ENCODE results near the gene KLF6.

Gene KLF6

GRCh38 chr10:3781468-3782145 lies 3.4 kb downstream of the KLF6 start:
- H2AFZ ChIP-seq (ENCODE audit: low read depth, low read length) = no peak overlapping the region
- H4K91ac ChIP-seq (ENCODE audit: low read length) = peak overlapping the region; percentile 71
- peak overlapping the region; percentile 33 for H2BK15ac ChIP-seq (ENCODE audit: low read depth, poor library complexity, severe bottlenecking)
- H3K79me1 ChIP-seq (replicated peaks; ENCODE audit: low read length, poor library complexity, severe bottlenecking) = no peaks in the 10 kb centered on the region
- peak overlapping the region; percentile 95 for H4K8ac ChIP-seq (ENCODE audit: low read length)
- no peaks in the 10 kb centered on the region for H3K9me3 ChIP-seq (ENCODE audit: control insufficient read depth, low read length)
- H3K9ac ChIP-seq (ENCODE audit: low read length) = peak overlapping the region; percentile 100
- no peak overlapping the region for H3K23ac ChIP-seq (ENCODE audit: low read length in 2 of 2)
- H3K4ac ChIP-seq (ENCODE audit: low read depth in 1 of 2, low read length in 2 of 2) = peak overlapping the region; percentile 24 to 26
- H2AK5ac ChIP-seq (ENCODE audit: low read length, severe bottlenecking) = peak overlapping the region; percentile 63
- H3K18ac ChIP-seq (ENCODE audit: low read depth in 1 of 2, low read length in 2 of 2) = peak overlapping the region; percentile 71 to 81
- H3K4me2 ChIP-seq (ENCODE audit: low read length, poor library complexity, severe bottlenecking) = peak overlapping the region; percentile 87
- 43% methylated on average over 31 of the region's 31 CpGs for WGBS
- peaks cover 29 to 72% of the 10 kb centered on the region in 2 experiments for H3K36me3 ChIP-seq (ENCODE audit: control insufficient read depth in 1 of 2, insufficient read depth in 2 of 2, low read depth in 1 of 2, low read length in 2 of 2)
- H3K4me3 ChIP-seq (ENCODE audit: insufficient read depth in 1 of 2, low read depth in 1 of 2, low read length in 2 of 2) = peak overlapping the region; percentile 64 to 97
- H2BK12ac ChIP-seq (ENCODE audit: low read length in 2 of 2) = peak overlapping the region; percentile 21 to 60
- H3K14ac ChIP-seq (ENCODE audit: low read length in 2 of 2) = peak overlapping the region; percentile 67 to 92
- H2BK120ac ChIP-seq (ENCODE audit: low read depth, low read length) = no peak overlapping the region
- H2BK5ac ChIP-seq (ENCODE audit: low read depth, low read length, poor library complexity, severe bottlenecking) = no peak overlapping the region
- peak overlapping the region; percentile 88 for H3K27ac ChIP-seq (ENCODE audit: low read length, poor library complexity, severe bottlenecking)
- no peaks in the 10 kb centered on the region for H3K27me3 ChIP-seq (ENCODE audit: control insufficient read depth in 1 of 2, insufficient read depth in 1 of 2, low read length in 2 of 2)
- H3K4me1 ChIP-seq (ENCODE audit: control insufficient read depth, insufficient read depth, low read depth, low read length) = peaks cover 23% of the 10 kb centered on the region
- DNase-seq = peak; percentile 76

- Histone ChIP-seq H3K27ac (ENCODE audit: low read length, poor library complexity, severe bottlenecking) (peak overlapping the region; percentile 88), H2BK5ac (ENCODE audit: low read depth, low read length, poor library complexity, severe bottlenecking) (peak overlapping the region; percentile 33), H2BK12ac (ENCODE audit: low read length in 2 of 2) (peak overlapping the region; percentile 51 to 57), H3K18ac (ENCODE audit: low read depth in 1 of 2, low read length in 2 of 2) (peak overlapping the region; percentile 75 to 81), H4K8ac (ENCODE audit: low read length) (no peak overlapping the region), H3K23ac (ENCODE audit: low read length in 2 of 2) (no peak overlapping the region), H3K9me3 (ENCODE audit: control insufficient read depth, low read length) (no peaks in the 10 kb centered on the region), H4K91ac (ENCODE audit: low read length) (peak overlapping the region; percentile 25), H3K4me2 (ENCODE audit: low read length, poor library complexity, severe bottlenecking) (peak overlapping the region; percentile 87), H3K4me3 (ENCODE audit: insufficient read depth in 1 of 2, low read depth in 1 of 2, low read length in 2 of 2) (peak overlapping the region; percentile 43 to 97), H3K36me3 (ENCODE audit: control insufficient read depth in 1 of 2, insufficient read depth in 2 of 2, low read depth in 1 of 2, low read length in 2 of 2) (peaks cover 32 to 79% of the 10 kb centered on the region in 2 experiments), H3K4me1 (ENCODE audit: control insufficient read depth, insufficient read depth, low read depth, low read length) (peaks cover 24% of the 10 kb centered on the region), H3K14ac (ENCODE audit: low read length in 2 of 2) (no peak overlapping the region), H2BK120ac (ENCODE audit: low read depth, low read length) (peak overlapping the region; percentile 43), H2BK15ac (ENCODE audit: low read depth, poor library complexity, severe bottlenecking) (no peak overlapping the region), H3K9ac (ENCODE audit: low read length) (peak overlapping the region; percentile 100), H3K27me3 (ENCODE audit: control insufficient read depth in 1 of 2, insufficient read depth in 1 of 2, low read length in 2 of 2) (no peaks in the 10 kb centered on the region), H3K79me1 (replicated peaks; ENCODE audit: low read length, poor library complexity, severe bottlenecking) (no peaks in the 10 kb centered on the region), H2AFZ (ENCODE audit: low read depth, low read length) (no peak overlapping the region), H3K4ac (ENCODE audit: low read depth in 1 of 2, low read length in 2 of 2) (peak overlapping the region; percentile 40 to 88), H2AK5ac (ENCODE audit: low read length, severe bottlenecking) (peak overlapping the region; percentile 76)
- peak; percentile 61 for DNase-seq
- WGBS = 68% methylated on average over 9 of the region's 16 CpGs
These were observed 4.1 kb downstream of the KLF6 start for GRCh38 chr10:3780771-3781467.

DNA sequence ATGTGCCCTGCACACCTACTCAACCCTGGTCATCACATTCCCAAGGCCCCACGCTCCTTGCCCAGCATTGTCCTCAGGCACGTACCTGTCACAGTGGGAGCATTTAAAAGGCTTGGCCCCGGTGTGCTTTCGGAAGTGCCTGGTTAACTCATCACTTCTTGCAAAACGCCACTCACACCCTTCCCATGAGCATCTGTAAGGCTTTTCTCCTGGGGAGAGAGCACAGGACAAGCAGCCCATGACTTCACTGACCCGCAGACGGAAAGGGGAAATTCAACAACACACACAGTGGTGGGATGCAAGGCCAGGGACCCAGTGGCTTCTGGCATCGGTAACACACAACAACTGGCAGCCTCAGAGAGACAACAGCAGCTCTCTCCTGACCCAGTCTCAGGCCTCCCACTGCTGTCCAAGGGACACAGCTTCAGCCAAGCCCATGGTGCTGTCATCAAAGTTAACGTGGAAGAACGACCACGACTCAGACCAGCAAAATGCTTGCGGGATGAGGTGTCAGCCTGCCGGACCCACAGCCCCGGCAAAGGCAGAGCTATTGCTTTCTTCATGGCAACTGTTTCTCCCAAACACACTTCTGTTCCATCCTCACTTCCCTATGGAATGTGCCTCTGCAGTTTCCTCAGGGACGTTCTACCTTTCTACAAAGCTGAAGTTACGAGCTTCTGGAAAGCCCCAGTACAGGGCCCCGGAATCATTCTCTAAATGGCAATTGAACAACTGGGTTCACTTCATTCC lies 4.8 kb downstream of the KLF6 start:
- peak overlapping the region; percentile 100 for H3K9ac ChIP-seq (ENCODE audit: low read length)
- H2AK5ac ChIP-seq (ENCODE audit: low read length, severe bottlenecking) = peak overlapping the region; percentile 29
- peak overlapping the region in 1 of 2 experiments; percentile 5 for H3K14ac ChIP-seq (ENCODE audit: low read length in 2 of 2)
- 42% methylated on average over 17 of the region's 17 CpGs for WGBS
- peak overlapping the region; percentile 33 for H4K8ac ChIP-seq (ENCODE audit: low read length)
- no peak overlapping the region for H3K4ac ChIP-seq (ENCODE audit: low read depth in 1 of 2, low read length in 2 of 2)
- H3K79me1 ChIP-seq (replicated peaks; ENCODE audit: low read length, poor library complexity, severe bottlenecking) = no peaks in the 10 kb centered on the region
- no peak overlapping the region for H2BK120ac ChIP-seq (ENCODE audit: low read depth, low read length)
- H2BK15ac ChIP-seq (ENCODE audit: low read depth, poor library complexity, severe bottlenecking) = no peak overlapping the region
- no peaks in the 10 kb centered on the region for H3K27me3 ChIP-seq (ENCODE audit: control insufficient read depth in 1 of 2, insufficient read depth in 1 of 2, low read length in 2 of 2)
- peak overlapping the region in 1 of 2 experiments; percentile 12 for H3K23ac ChIP-seq (ENCODE audit: low read length in 2 of 2)
- H3K4me2 ChIP-seq (ENCODE audit: low read length, poor library complexity, severe bottlenecking) = peak overlapping the region; percentile 87
- H3K27ac ChIP-seq (ENCODE audit: low read length, poor library complexity, severe bottlenecking) = peak overlapping the region; percentile 88
- no peaks in the 10 kb centered on the region for H3K9me3 ChIP-seq (ENCODE audit: control insufficient read depth, low read length)
- peaks cover 33 to 86% of the 10 kb centered on the region in 2 experiments for H3K36me3 ChIP-seq (ENCODE audit: control insufficient read depth in 1 of 2, insufficient read depth in 2 of 2, low read depth in 1 of 2, low read length in 2 of 2)
- no peak overlapping the region for H4K91ac ChIP-seq (ENCODE audit: low read length)
- H3K4me1 ChIP-seq (ENCODE audit: control insufficient read depth, insufficient read depth, low read depth, low read length) = peaks cover 25% of the 10 kb centered on the region
- H3K4me3 ChIP-seq (ENCODE audit: insufficient read depth in 1 of 2, low read depth in 1 of 2, low read length in 2 of 2) = peak overlapping the region; percentile 26 to 97
- no peak overlapping the region for H2AFZ ChIP-seq (ENCODE audit: low read depth, low read length)
- no peak overlapping the region for H2BK12ac ChIP-seq (ENCODE audit: low read length in 2 of 2)
- H3K18ac ChIP-seq (ENCODE audit: low read depth in 1 of 2, low read length in 2 of 2) = peak overlapping the region; percentile 11 to 79
- H2BK5ac ChIP-seq (ENCODE audit: low read depth, low read length, poor library complexity, severe bottlenecking) = no peak overlapping the region
- peak; percentile 76 for DNase-seq

Measured in mesenchymal stem cell (in vitro differentiated cells and primary cell).